ENCODE measurements around the gene HIVEP3.

- no peak for TF ChIP-seq POLR2A (IDR thresholded peaks at IDR 0.05; ENCODE audit: low read depth)
- TF ChIP-seq, protein P1, sequence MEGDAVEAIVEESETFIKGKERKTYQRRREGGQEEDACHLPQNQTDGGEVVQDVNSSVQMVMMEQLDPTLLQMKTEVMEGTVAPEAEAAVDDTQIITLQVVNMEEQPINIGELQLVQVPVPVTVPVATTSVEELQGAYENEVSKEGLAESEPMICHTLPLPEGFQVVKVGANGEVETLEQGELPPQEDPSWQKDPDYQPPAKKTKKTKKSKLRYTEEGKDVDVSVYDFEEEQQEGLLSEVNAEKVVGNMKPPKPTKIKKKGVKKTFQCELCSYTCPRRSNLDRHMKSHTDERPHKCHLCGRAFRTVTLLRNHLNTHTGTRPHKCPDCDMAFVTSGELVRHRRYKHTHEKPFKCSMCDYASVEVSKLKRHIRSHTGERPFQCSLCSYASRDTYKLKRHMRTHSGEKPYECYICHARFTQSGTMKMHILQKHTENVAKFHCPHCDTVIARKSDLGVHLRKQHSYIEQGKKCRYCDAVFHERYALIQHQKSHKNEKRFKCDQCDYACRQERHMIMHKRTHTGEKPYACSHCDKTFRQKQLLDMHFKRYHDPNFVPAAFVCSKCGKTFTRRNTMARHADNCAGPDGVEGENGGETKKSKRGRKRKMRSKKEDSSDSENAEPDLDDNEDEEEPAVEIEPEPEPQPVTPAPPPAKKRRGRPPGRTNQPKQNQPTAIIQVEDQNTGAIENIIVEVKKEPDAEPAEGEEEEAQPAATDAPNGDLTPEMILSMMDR (IDR thresholded peaks at IDR 0.05), result no peak
These were observed 371.4 kb downstream of the HIVEP3 start for GRCh38 chr1:41547336-41547735.
